Fibroblast of pulmonary artery (primary cell): ENCODE results near the gene TH.

ENCODE experiments used
- DNase-seq: peaks from one replicate; pipeline ENCODE4 v3.0.0-alpha.2; 2010; ENCODE audit warnings: low read depth
- H3K4me3 ChIP-seq: replicated peaks from 2 replicates; pipeline ENCODE4 v1.5.1; 2011; ENCODE audit warnings: low read depth, mild to moderate bottlenecking, control low read depth, low read length, moderate library complexity
- TF ChIP-seq, protein P1 (sequence below): IDR thresholded peaks from 2 replicates; pipeline ENCODE4 v1.5.1; 2011; ENCODE audit warnings: mild to moderate bottlenecking, control low read depth, low read length, inconsistent platforms; ENCODE audit errors: missing control alignments

Gene TH

DNA sequence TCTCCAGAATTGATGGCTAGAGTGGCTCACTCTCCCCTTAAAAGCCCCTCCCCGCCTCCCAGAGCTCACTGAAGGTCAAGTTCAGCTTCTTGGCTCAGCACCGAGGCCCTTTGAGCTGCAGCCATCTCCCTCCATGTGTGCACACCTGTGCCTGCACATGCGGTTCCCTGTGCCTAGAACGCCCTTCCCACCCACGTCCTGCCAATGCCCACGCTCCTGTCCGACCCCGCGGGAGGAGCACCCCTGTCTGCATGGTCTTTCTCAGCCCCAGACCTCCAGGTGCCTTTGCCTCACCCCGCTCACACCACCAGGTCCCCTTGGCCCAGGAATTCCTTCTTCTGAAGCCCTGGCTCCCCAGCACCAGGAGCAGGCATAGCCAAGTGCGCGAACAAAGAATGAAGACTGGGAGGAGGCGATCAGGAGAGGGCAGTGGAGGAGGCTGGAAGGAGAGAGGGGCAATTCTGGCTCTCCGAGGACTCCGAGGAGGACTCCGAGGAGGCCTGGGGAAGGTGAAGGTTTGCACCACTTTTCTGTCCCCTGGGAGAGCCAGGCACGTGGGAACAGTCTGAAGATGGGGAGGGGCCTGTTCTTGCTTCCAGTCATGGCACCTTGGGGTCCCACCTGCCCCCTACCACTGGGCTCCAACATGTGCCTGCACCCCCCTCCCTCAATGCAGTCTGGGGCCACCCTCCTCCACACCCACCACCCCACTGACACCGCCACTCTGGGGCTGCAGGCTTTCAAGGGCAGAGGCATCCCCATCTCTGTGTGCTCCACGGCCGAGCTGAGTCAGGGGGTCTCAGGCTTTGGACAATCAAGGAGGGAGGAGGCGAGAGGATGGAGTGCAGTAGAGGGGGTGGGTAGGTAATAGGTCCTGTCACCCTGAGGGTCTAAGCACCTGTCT is 50.1 kb downstream of the TH start:
- TF ChIP-seq, protein P1, sequence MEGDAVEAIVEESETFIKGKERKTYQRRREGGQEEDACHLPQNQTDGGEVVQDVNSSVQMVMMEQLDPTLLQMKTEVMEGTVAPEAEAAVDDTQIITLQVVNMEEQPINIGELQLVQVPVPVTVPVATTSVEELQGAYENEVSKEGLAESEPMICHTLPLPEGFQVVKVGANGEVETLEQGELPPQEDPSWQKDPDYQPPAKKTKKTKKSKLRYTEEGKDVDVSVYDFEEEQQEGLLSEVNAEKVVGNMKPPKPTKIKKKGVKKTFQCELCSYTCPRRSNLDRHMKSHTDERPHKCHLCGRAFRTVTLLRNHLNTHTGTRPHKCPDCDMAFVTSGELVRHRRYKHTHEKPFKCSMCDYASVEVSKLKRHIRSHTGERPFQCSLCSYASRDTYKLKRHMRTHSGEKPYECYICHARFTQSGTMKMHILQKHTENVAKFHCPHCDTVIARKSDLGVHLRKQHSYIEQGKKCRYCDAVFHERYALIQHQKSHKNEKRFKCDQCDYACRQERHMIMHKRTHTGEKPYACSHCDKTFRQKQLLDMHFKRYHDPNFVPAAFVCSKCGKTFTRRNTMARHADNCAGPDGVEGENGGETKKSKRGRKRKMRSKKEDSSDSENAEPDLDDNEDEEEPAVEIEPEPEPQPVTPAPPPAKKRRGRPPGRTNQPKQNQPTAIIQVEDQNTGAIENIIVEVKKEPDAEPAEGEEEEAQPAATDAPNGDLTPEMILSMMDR, result no peak
- DNase-seq, result no peak
- no peak overlapping the region for H3K4me3 ChIP-seq

DNA sequence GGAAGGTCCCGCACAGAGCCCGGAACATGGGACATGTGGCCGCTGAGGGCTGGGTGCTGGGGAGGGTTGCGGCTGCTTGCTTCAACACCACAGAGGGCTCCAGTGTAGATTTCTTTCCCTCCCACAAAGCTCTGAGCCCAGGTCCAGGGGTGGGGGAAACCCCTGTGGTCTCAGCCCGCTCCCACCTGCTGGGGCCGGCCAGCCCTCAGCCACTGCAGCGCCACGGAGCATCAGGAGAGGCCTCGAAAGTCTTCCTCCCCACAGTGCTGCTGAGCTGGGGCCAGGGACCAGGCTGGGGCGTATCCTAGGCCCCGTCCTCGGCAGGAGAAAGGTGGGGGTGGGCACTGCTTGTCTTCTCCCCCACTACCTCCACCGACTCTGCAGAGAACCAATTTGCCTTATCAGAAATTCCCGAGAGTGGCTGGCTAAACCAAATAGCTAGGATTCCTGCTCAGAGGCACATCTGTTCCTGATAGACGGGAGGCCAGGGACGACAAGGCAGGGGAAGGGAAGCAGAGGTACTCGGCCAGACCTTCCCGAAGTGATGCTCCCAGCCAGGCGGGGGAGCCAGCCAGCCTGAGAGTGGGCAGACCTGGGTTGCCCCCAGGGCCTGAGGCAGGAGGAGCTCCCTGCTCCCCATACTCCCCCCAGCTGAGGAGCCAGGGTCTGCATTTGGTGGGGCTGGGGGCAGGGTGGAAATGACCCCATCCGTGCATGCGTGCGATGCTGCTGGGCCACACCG is 51.1 kb downstream of the TH start:
- DNase-seq, result no peak
- TF ChIP-seq, protein P1, result no peak
- H3K4me3 ChIP-seq, result no peak overlapping the region

DNA sequence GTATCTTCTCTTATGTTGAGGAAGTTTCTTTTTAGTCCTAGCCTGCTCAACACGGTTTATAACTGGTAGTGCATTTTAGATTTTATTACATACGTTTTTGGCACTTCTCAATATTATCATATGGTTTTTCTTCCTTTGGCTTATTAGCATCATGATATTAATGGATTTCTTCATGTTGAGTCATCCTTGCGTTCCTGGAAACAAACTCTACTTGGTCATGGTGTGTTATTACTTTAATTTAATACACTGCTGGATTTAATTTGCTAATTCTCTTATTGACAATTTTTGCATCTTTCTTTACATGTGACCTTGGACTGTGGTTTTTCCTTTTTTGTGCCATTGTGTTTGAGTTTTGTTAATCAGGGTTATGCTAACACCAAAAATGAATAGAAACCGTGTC is 52.9 kb downstream of the TH start:
- no peak for DNase-seq
- no peak overlapping the region for H3K4me3 ChIP-seq
- TF ChIP-seq, protein P1, result no peak

DNA sequence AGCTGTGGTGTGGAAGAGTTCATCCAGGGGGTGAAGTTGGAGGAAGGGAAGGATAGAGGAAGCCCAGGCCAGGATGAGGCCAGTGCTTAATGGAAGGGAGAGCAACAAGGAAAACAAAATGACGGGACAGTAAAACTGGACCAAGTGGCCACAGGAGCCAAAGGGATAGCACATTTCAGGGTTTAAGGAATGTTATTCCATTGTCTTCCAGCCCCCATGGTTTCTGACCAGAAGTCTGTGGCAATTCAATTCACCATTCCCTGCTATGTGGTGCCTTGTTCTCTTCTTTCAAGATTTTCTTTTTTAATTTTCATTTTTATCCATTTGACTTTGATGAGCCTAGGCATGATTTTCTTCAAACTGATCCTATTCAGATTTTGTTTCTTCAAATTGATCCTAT is 54.9 kb downstream of the TH start:
- TF ChIP-seq, protein P1, result no peak
- no peak overlapping the region for H3K4me3 ChIP-seq
- no peak for DNase-seq

DNA sequence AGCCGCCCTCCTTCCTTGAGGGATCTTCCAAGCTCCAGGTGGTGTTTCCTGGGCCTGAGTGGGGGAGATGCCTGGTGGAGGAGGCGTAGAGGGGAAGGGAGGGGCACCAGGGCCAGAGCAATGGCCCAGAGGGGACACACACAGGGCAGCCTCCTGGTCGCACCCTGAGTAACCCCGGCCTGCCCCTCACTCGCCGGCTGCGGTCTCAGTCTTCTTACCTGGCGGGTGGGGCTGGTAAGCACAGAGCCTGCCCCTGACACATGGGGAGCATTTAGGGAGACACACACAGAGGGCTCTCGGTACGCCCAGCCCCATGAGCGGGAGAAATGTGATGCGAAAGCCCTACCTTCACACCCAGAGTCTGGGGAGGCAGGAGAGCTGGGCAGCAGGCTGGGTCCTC is 56.3 kb downstream of the TH start:
- H3K4me3 ChIP-seq, result no peak overlapping the region
- no peak for DNase-seq
- TF ChIP-seq, protein P1, result no peak

DNA sequence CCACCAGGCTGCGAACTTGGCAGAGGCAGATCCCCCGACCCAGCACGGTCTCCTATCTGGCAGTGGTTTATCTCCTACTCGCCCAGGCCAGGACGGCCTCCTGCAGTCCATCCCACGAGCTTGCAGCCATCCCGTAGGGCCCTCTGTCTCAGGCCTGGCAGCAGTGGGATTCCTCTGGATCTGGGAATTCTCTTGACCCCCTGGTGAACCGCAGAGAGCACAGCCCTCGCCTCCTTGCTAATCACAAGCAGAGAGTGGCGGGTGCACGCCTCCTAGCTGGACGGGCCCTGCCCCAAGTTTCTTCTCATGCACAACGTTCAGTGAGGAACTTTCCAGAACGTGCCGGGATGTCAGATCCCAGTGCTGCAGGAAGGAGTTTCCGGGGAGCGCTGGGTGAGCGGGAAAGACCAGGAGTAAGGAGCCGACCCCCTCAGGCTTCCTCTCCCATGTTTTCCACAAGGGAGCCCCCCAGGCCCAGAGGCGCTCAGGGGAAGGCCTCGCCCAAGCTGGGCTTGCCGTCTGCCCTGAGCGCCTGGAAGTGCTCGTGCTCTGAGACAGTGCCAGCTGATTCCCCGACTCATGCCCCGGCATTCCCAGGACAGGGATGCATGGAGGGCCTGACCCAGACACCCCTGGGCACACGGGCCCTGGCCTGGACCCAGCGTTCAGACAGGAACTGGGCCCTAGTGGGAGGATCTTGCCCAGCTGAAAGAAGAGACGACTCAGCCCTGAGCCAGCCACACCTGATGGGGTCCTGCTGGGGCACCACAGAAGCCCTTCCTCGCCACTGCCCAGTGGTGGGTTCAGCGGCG is 57.0 kb downstream of the TH start:
- no peak for DNase-seq
- TF ChIP-seq, protein P1, result no peak

More for the DNA sequence above, 57.0 kb downstream of the TH start:
- no peak overlapping the region for H3K4me3 ChIP-seq
